ENCODE data around the gene GALNT15.

GALNT15 gene

DNA sequence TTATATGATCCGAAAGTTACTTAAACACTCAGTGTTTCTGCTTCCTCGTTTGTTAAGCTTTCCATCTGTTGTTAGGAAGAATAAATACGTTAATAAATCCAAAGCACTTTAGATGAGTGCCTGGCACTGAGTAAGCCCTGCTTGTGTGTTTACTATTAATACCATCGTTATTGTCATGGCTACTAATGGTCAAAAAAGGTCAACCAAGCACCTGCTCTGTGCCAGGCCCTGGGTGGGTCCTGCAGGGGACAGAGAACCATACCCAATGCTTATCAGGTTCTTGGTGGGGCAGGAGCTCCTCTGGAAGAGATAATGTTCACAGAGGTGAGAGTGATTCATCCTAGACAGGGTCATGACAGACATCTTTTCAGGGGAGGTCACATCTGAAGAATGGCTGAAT, 39.9 kb downstream of the GALNT15 start:
- no peak for TF ChIP-seq TEAD4 (IDR thresholded peaks at IDR 0.05)
- TF ChIP-seq REST (IDR thresholded peaks at IDR 0.05; ENCODE audit: low read depth), result no peak
- no peak for TF ChIP-seq EP300 (IDR thresholded peaks at IDR 0.05; ENCODE audit: borderline replicate concordance)
- TF ChIP-seq CREB1 (IDR thresholded peaks at IDR 0.05; ENCODE audit: low read depth), result no peak
- no peak for TF ChIP-seq TAF1 (IDR thresholded peaks at IDR 0.05; ENCODE audit: low read depth)

GRCh38 chr3:16216373-16216935, 42.0 kb downstream of the GALNT15 start:
- TF ChIP-seq YY1 (IDR thresholded peaks at IDR 0.05; ENCODE audit: low read depth) (no peak), EP300 (IDR thresholded peaks at IDR 0.05; ENCODE audit: borderline replicate concordance) (no peak), REST (IDR thresholded peaks at IDR 0.05; ENCODE audit: low read depth) (no peak), MAX (IDR thresholded peaks at IDR 0.05) (no peak), FOXM1 (IDR thresholded peaks at IDR 0.05; ENCODE audit: borderline replicate concordance, low read depth) (no peak), RAD21 (IDR thresholded peaks at IDR 0.05; ENCODE audit: low read depth) (no peak), CREB1 (IDR thresholded peaks at IDR 0.05; ENCODE audit: low read depth) (no peak)

- TF ChIP-seq ZBTB7A (IDR thresholded peaks at IDR 0.05; ENCODE audit: low read depth) (no peak), FOXM1 (IDR thresholded peaks at IDR 0.05; ENCODE audit: borderline replicate concordance, low read depth) (no peak), CEBPB (IDR thresholded peaks at IDR 0.05) (no peak), EP300 (IDR thresholded peaks at IDR 0.05; ENCODE audit: borderline replicate concordance) (no peak), EGR1 (IDR thresholded peaks at IDR 0.05) (no peak)
Observed at GRCh38 chr3:16219777-16220176, 45.3 kb downstream of the GALNT15 start.

- TF ChIP-seq CREB1 (IDR thresholded peaks at IDR 0.05; ENCODE audit: low read depth) (no peak), MAX (IDR thresholded peaks at IDR 0.05) (no peak), CEBPB (IDR thresholded peaks at IDR 0.05) (no peak), ZBTB7A (IDR thresholded peaks at IDR 0.05; ENCODE audit: low read depth) (no peak), NFIC (IDR thresholded peaks at IDR 0.05) (no peak), FOXM1 (IDR thresholded peaks at IDR 0.05; ENCODE audit: borderline replicate concordance, low read depth) (no peak), RAD21 (IDR thresholded peaks at IDR 0.05; ENCODE audit: low read depth) (no peak), TCF12 (IDR thresholded peaks at IDR 0.05; ENCODE audit: low read depth) (no peak), TAF1 (IDR thresholded peaks at IDR 0.05; ENCODE audit: low read depth) (no peak), TEAD4 (IDR thresholded peaks at IDR 0.05) (no peak)
Observed at GRCh38 chr3:16221990-16222389, 47.5 kb downstream of the GALNT15 start.

DNA sequence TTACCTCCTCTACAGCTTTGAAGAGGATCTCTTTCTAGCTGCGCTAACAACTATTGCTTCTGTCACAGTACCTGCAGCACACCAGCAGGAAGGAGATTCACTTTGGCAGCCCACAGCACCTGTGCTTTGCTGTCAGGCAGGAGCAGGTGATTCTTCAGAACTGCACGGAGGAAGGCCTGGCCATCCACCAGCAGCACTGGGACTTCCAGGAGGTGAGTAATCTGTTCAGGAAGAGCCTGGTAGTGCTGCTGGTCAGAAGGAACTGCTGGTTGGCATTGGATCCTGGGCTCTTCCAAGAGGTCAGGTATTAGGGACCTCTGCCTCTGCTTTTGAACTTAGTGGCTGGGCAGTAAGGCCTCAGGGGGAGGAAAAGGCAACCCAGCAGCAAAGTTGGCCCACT, 48.1 kb downstream of the GALNT15 start:
- TF ChIP-seq TCF12 (IDR thresholded peaks at IDR 0.05; ENCODE audit: low read depth) (no peak), ZBTB7A (IDR thresholded peaks at IDR 0.05; ENCODE audit: low read depth) (no peak), RAD21 (IDR thresholded peaks at IDR 0.05; ENCODE audit: low read depth) (no peak), YY1 (IDR thresholded peaks at IDR 0.05; ENCODE audit: low read depth) (no peak), TAF1 (IDR thresholded peaks at IDR 0.05; ENCODE audit: low read depth) (no peak), EP300 (IDR thresholded peaks at IDR 0.05; ENCODE audit: borderline replicate concordance) (no peak), NFIC (IDR thresholded peaks at IDR 0.05) (no peak), FOXM1 (IDR thresholded peaks at IDR 0.05; ENCODE audit: borderline replicate concordance, low read depth) (no peak), EGR1 (IDR thresholded peaks at IDR 0.05) (no peak), USF1 (IDR thresholded peaks at IDR 0.05) (no peak), REST (IDR thresholded peaks at IDR 0.05; ENCODE audit: low read depth) (no peak), CEBPB (IDR thresholded peaks at IDR 0.05) (no peak), CREB1 (IDR thresholded peaks at IDR 0.05; ENCODE audit: low read depth) (no peak)

Measured in Ishikawa (cell line).